H9 (cell line): ENCODE data around the gene DNAJA1. TPM values are rescaled to one million over a fixed set of nuclear protein-coding genes. Genes with fewer than 3 reads are reported as not detected.
A peak's percentile ranks its signal among the peaks of the same experiment; 100 is the strongest.

Experiments
- DNase-seq: peaks from one replicate; pipeline ENCODE4 v3.0.0-alpha.2; 2017
- H2AFZ ChIP-seq: one replicate; pipeline ENCODE4 v1.6.1; 2013; ENCODE audit warnings: mild to moderate bottlenecking, low read length, control low read depth, moderate library complexity
- H2AK5ac ChIP-seq: 2 replicates; pipeline ENCODE4 v1.6.1; 2013; ENCODE audit warnings: low read length, control low read depth, mixed read lengths; ENCODE audit not compliant: insufficient read length
- H2BK120ac ChIP-seq: one replicate; pipeline ENCODE4 v1.6.1; 2013; ENCODE audit warnings: low read depth, mild to moderate bottlenecking, low read length, control low read depth, inconsistent platforms; ENCODE audit not compliant: poor library complexity, severe bottlenecking
- H2BK12ac ChIP-seq: 2 replicates; pipeline ENCODE4 v1.6.1; 2013; ENCODE audit warnings: low read length, control low read depth, mixed read lengths, low read depth; ENCODE audit not compliant: insufficient read length
- H2BK15ac ChIP-seq: 2 replicates; pipeline ENCODE4 v1.6.1; 2013; ENCODE audit warnings: low read depth, low read length, control low read depth
- H2BK20ac ChIP-seq: one replicate; pipeline ENCODE4 v1.6.1; 2013; ENCODE audit warnings: low read depth, mild to moderate bottlenecking, low read length, control low read depth, inconsistent platforms; ENCODE audit not compliant: poor library complexity, severe bottlenecking
- H2BK5ac ChIP-seq: 2 replicates; pipeline ENCODE4 v1.6.1; 2013; ENCODE audit warnings: low read length, control low read depth, mixed read lengths; ENCODE audit not compliant: insufficient read length
- H3K14ac ChIP-seq: 2 replicates; pipeline ENCODE4 v1.6.1; 2013; ENCODE audit warnings: low read length, control low read depth; ENCODE audit not compliant: insufficient read depth
- H3K18ac ChIP-seq: 2 replicates; pipeline ENCODE4 v1.6.1; 2013; ENCODE audit warnings: low read depth, mild to moderate bottlenecking, mixed read lengths, low read length, control low read depth; ENCODE audit not compliant: insufficient read length
- H3K23ac ChIP-seq: 2 replicates; pipeline ENCODE4 v1.6.1; 2013; ENCODE audit warnings: low read length, control low read depth, mixed read lengths, low read depth; ENCODE audit not compliant: insufficient read length
- H3K23me2 ChIP-seq: 2 replicates; pipeline ENCODE4 v1.6.1; 2013; ENCODE audit warnings: low read depth, mild to moderate bottlenecking, mixed read lengths, low read length, control low read depth; ENCODE audit not compliant: insufficient read length, poor library complexity, severe bottlenecking
- H3K27ac ChIP-seq: 2 replicates; pipeline ENCODE4 v1.5.1; 2013; ENCODE audit warnings: low read length, control low read depth, mixed read lengths, low read depth; ENCODE audit not compliant: insufficient read length
- H3K27me3 ChIP-seq: 2 replicates; pipeline ENCODE4 v1.6.1; 2013; ENCODE audit warnings: low read length, control low read depth, inconsistent platforms; ENCODE audit not compliant: insufficient read depth
- H3K4ac ChIP-seq: 2 replicates; pipeline ENCODE4 v1.6.1; 2013; ENCODE audit warnings: low read depth, mild to moderate bottlenecking, control low read depth, inconsistent platforms, low read length, moderate library complexity
- H3K4me1 ChIP-seq: 2 replicates; pipeline ENCODE4 v1.6.1; 2013; ENCODE audit warnings: low read length, control low read depth, inconsistent platforms; ENCODE audit not compliant: insufficient read depth
- H3K4me2 ChIP-seq: 2 replicates; pipeline ENCODE4 v1.6.1; 2013; ENCODE audit warnings: low read length, control low read depth, mixed read lengths; ENCODE audit not compliant: insufficient read length, insufficient read depth
- H3K56ac ChIP-seq: 2 replicates; pipeline ENCODE4 v1.6.1; 2013; ENCODE audit warnings: low read depth, mild to moderate bottlenecking, mixed read lengths, low read length, control low read depth; ENCODE audit not compliant: insufficient read length
- H3K79me1 ChIP-seq: 2 replicates; pipeline ENCODE4 v1.6.1; 2013; ENCODE audit warnings: low read depth, mild to moderate bottlenecking, moderate library complexity, low read length, control low read depth, inconsistent platforms; ENCODE audit not compliant: insufficient read depth, poor library complexity, severe bottlenecking
- H3K79me2 ChIP-seq: 2 replicates; pipeline ENCODE4 v1.6.1; 2013; ENCODE audit warnings: low read length, control low read depth, inconsistent platforms; ENCODE audit not compliant: insufficient read depth
- H3K9ac ChIP-seq: 2 replicates; pipeline ENCODE4 v1.6.1; 2013; ENCODE audit warnings: low read length, control low read depth, mixed read lengths; ENCODE audit not compliant: insufficient read length; ENCODE audit errors: extremely low read depth
- H3K9me3 ChIP-seq: one replicate; pipeline ENCODE4 v1.6.1; 2013; ENCODE audit warnings: low read depth, low read length, inconsistent platforms; ENCODE audit not compliant: control insufficient read depth
- H3T11ph ChIP-seq: one replicate; pipeline ENCODE4 v1.6.1; 2013; ENCODE audit warnings: mild to moderate bottlenecking, low read length, control low read depth, inconsistent platforms
- H4K20me1 ChIP-seq: one replicate; pipeline ENCODE4 v1.6.1; 2013; ENCODE audit not compliant: control insufficient read depth, insufficient read length, insufficient read depth
- H4K5ac ChIP-seq: 2 replicates; pipeline ENCODE4 v1.6.1; 2013; ENCODE audit warnings: low read depth, mild to moderate bottlenecking, mixed read lengths, low read length, control low read depth; ENCODE audit not compliant: insufficient read length
- H4K8ac ChIP-seq: replicated peaks from 2 replicates; pipeline ENCODE4 v1.6.1; 2013; ENCODE audit warnings: low read length, control low read depth, mixed read lengths, low read depth; ENCODE audit not compliant: insufficient read length
- H4K91ac ChIP-seq: 2 replicates; pipeline ENCODE4 v1.6.1; 2013; ENCODE audit warnings: low read depth, mild to moderate bottlenecking, moderate library complexity, mixed read lengths, low read length, control low read depth; ENCODE audit not compliant: insufficient read length
- H3K27ac Mint-ChIP-seq, 3 experiments: 2 replicates in 2 of 3; 3 replicates in 1 of 3; pipeline ENCODE4 v1.8.0; 2020 to 2021; ENCODE audit warnings: mixed read lengths in 3 of 3, mild to moderate bottlenecking in 1 of 3, moderate library complexity in 1 of 3
- H3K27me3 Mint-ChIP-seq: 2 replicates; pipeline ENCODE4 v1.8.0; 2021; ENCODE audit warnings: low read depth, mild to moderate bottlenecking, moderate library complexity, mixed read lengths
- H3K36me3 Mint-ChIP-seq, 3 experiments: 2 replicates in 2 of 3; 3 replicates in 1 of 3; pipeline ENCODE4 v1.8.0; 2020 to 2021; ENCODE audit warnings: low read depth in 3 of 3, mixed read lengths in 3 of 3; ENCODE audit not compliant: insufficient read depth in 1 of 3
- H3K4me1 Mint-ChIP-seq, 2 experiments: 2 replicates each; pipeline ENCODE4 v1.8.0; 2020; ENCODE audit warnings: mixed read lengths in 2 of 2
- H3K4me3 Mint-ChIP-seq, 2 experiments: 2 replicates in 1 of 2; 3 replicates in 1 of 2; pipeline ENCODE4 v1.8.0; 2020 to 2021; ENCODE audit warnings: mild to moderate bottlenecking in 2 of 2, mixed read lengths in 2 of 2, moderate library complexity in 1 of 2
- H3K9me3 Mint-ChIP-seq, 2 experiments: 2 replicates in 1 of 2; 3 replicates in 1 of 2; pipeline ENCODE4 v1.8.0; 2020; ENCODE audit warnings: mild to moderate bottlenecking in 2 of 2, mixed read lengths in 2 of 2, moderate library complexity in 1 of 2
- WGBS: extraction: QIAGEN DNeasy Blood & Tissue Kit; methylation state at CpG from one replicate; pipeline ENCODE4 v1.1.7; 2013; ENCODE audit warnings: missing lambda C conversion rate, low lambda C conversion rate, mixed read lengths; ENCODE audit not compliant: insufficient read length; ENCODE audit errors: extremely low coverage; 5-methylcytosine and 5-hydroxymethylcytosine counted together
- total RNA-seq: library from RNA; stranded (reverse); gene quantifications from 2 replicates; pipeline ENCODE4 v1.2.1, GENCODE V29; 2021
- TF ChIP-seq, protein P1 (sequence below): fragments of 200-600 bp; sonication (generic); conservative IDR thresholded peaks from 3 replicates; pipeline ENCODE4 v1.8.0; 2021; ENCODE audit warnings: antibody characterized with exemption, mild to moderate bottlenecking

DNAJA1 gene
- total RNA-seq, 1 experiment from 2014 or later = 217 TPM

DNA sequence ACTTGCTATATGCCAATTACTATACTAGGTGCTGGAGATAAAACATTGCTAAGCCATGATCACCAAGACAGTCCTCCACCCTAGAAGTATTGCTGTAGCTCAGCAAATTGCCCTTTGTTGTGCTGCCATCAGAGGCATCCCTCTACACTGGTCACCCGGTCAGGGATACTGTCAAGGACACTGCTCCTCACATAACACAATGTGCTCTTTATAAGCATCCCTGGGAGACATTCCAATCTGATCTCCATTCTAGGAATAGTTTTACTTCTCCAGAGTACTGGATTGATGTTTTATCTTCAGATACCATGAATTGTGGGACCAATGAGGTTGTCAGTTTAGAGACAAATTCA, 10.4 kb upstream of the DNAJA1 start:
- no peak overlapping the region for H3K56ac ChIP-seq
- H2BK5ac ChIP-seq = no peak overlapping the region
- H3K4me2 ChIP-seq = no peak overlapping the region

More for the DNA sequence above, 10.4 kb upstream of the DNAJA1 start:
- peaks cover 19 to 22% of the 10 kb centered on the region in 2 experiments for H3K4me1 Mint-ChIP-seq
- Histone ChIP-seq H3K14ac (no peak overlapping the region), H3K23ac (no peak overlapping the region), H3K27me3 (no peaks in the 10 kb centered on the region), H4K20me1 (no peaks in the 10 kb centered on the region), H4K91ac (no peak overlapping the region), H3K9me3 (no peaks in the 10 kb centered on the region), H2AFZ (no peak overlapping the region), H3K4ac (no peak overlapping the region), H3K23me2 (no peaks in the 10 kb centered on the region), H2BK120ac (no peak overlapping the region), H4K5ac (no peak overlapping the region), H2BK15ac (no peak overlapping the region), H3K18ac (no peak overlapping the region), H4K8ac (no peak overlapping the region), H2BK12ac (no peak overlapping the region), H3K9ac (no peak overlapping the region), H3K79me1 (peaks cover 2% of the 10 kb centered on the region), H2AK5ac (no peak overlapping the region), H3K27ac (no peak overlapping the region), H2BK20ac (no peak overlapping the region), H3K79me2 (no peaks in the 10 kb centered on the region), H3T11ph (no peak overlapping the region), H3K4me1 (0 out of 2 replicates have a peak, but pooled peaks cover 3% of the 10 kb centered on the region)
- peak overlapping the region in 1 of 2 experiments; percentile 28; a peak in 1 of 5 replicates for H3K4me3 Mint-ChIP-seq
- no peaks in the 10 kb centered on the region for H3K9me3 Mint-ChIP-seq
- H3K27me3 Mint-ChIP-seq = no peaks in the 10 kb centered on the region
- H3K27ac Mint-ChIP-seq = no peak overlapping the region; a peak in 2 of 7 replicates
- TF ChIP-seq, protein P1, sequence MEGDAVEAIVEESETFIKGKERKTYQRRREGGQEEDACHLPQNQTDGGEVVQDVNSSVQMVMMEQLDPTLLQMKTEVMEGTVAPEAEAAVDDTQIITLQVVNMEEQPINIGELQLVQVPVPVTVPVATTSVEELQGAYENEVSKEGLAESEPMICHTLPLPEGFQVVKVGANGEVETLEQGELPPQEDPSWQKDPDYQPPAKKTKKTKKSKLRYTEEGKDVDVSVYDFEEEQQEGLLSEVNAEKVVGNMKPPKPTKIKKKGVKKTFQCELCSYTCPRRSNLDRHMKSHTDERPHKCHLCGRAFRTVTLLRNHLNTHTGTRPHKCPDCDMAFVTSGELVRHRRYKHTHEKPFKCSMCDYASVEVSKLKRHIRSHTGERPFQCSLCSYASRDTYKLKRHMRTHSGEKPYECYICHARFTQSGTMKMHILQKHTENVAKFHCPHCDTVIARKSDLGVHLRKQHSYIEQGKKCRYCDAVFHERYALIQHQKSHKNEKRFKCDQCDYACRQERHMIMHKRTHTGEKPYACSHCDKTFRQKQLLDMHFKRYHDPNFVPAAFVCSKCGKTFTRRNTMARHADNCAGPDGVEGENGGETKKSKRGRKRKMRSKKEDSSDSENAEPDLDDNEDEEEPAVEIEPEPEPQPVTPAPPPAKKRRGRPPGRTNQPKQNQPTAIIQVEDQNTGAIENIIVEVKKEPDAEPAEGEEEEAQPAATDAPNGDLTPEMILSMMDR = no peak
- peaks cover 4 to 11% (median 5%) of the 10 kb centered on the region in 3 experiments; a peak in 4 of 7 replicates for H3K36me3 Mint-ChIP-seq
- WGBS = no CpG with 5 or more reads among the region's 1 CpG
- no peak for DNase-seq
